ENCODE data around the gene CEMP1.

DNA sequence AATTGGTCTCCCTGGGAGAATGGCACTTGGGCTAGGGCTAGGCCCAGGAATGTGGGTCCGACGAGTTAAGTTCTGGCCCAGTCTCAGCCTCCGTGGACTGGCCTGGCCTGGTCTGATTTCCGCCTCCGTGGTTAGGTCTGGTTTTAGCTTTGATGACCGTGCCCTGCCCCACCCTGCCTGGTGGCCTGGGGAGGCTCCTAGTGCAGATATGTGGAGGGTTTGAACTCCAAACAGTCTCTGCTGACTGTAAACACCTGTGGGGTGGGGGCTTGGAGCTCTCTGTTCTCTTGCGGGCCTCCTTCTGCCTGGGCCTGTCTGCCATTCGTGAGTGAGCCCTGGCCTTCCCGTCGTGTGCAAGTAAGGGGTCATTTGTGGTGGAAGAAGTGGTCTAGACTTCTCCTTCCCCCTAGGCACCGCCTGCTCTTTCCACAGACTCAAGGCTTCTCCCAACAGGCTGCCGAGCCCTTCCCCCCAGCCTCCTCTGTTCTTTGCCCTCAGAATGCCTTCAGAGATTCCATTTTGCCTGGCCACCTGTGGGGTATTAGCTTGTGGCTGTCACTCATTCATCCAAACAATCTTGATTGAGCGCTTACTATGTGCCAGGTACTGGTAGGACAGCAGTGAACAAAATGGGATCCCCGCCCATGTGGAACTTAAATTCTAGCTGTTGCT lies 15.9 kb downstream of the CEMP1 start:
- TF ChIP-seq, protein P1, sequence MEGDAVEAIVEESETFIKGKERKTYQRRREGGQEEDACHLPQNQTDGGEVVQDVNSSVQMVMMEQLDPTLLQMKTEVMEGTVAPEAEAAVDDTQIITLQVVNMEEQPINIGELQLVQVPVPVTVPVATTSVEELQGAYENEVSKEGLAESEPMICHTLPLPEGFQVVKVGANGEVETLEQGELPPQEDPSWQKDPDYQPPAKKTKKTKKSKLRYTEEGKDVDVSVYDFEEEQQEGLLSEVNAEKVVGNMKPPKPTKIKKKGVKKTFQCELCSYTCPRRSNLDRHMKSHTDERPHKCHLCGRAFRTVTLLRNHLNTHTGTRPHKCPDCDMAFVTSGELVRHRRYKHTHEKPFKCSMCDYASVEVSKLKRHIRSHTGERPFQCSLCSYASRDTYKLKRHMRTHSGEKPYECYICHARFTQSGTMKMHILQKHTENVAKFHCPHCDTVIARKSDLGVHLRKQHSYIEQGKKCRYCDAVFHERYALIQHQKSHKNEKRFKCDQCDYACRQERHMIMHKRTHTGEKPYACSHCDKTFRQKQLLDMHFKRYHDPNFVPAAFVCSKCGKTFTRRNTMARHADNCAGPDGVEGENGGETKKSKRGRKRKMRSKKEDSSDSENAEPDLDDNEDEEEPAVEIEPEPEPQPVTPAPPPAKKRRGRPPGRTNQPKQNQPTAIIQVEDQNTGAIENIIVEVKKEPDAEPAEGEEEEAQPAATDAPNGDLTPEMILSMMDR (IDR thresholded peaks at IDR 0.05; ENCODE audit: low read depth, low read length, poor library complexity, severe bottlenecking): no peak
- no peak for TF ChIP-seq EZH2phosphoT487 (IDR thresholded peaks at IDR 0.05; ENCODE audit: borderline replicate concordance, low read length)
